ENCODE measurements around the gene HSD11B2.

The HSD11B2 gene

DNA sequence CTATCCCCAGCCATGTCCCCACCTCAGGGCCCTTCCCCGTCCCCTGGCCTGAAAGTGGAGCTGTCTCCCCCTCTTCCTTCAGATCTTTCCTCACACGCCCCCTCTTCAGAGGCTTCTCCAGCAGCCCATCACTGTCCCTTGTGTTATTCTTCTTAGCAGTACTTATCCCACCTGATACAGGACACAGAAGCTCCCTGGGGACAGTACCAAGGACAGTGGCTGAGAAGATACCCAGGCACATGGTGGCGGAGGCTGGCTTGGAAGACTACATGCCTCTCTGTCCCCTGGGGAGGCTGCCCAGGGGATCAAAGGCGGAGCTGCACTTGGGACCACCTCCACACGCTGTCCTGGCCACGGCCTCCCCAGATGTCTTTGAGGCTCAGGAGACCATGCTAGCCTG lies 23.9 kb downstream of the HSD11B2 start:
- DNase-seq = no peak

DNA sequence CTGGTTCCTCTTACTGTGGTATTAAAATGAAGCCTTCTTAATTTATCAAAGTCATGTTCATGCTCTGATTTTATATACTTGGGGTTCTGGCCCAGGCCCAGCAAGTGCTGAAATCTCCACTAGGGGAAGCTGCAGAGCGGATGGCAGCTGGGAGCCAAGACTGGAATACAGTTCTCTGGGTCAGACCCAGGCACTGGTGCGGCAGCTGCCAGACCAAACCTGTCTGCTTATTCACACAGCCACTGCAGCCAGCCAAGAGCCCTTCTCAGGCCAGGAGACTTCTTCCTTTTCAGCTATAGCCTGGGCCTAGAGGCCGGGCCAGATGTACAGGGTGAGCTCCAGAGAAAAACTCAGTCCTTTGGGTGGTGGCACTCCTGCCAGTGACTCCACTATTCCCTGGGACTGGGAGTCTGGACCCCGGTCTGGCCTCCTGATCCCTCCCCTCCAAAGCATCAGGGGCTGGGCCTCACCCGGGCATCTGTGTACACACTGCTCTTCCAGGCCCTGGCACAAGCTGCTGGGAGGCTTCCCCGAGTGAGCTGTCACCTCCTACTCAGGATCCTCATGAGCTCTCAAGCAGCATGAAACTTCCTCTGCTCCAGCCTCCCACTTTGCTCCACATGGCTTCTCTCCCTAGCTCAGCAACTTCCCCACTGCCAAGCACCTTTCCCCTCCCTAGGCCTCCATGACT lies 25.6 kb downstream of the HSD11B2 start:
- no peak for DNase-seq

DNA sequence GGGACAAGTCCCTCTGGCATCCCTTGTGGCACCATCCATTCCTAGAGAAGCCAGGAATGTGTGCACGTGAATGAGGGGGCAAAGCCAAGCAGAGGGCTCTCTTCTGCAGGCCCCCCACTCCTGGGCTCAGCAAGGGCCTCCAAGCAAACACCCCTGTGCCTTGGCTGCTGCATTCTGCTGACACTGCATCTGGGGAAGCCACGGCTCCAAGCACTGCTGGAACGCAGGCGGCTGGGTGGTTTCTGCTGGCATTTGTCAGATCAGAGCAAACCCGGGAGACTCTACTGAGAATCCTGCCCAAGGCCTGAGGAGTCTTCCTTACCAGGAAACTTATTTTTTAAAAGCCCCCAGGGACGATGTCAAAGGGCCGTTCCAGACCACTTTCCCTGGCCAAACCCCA lies 26.7 kb downstream of the HSD11B2 start:
- DNase-seq = no peak

DNA sequence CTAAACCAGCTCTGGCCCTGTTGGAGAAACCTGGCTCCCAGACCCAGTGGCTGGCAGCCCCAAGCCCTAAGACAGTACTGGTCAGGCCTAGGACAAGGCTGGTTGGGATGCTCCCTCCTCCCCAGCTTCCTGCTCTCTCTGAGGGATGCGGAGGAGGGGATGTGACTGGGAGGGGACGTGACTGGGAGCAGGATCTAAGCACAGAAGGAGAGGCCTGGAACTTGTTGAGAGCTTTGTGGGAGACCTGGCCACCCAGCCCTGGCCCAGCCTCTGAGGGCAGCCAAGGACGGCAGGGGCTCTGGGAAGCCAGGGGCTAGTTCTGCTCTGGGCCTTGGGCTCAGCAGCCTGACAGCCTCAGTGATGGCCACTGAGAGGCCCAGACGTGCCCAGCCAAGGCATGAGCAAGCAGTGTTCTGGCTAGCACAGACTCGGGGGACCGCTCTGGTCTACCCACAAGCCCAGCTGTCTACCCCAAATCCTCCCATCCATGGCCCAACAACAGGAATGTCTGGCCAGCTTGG lies 27.3 kb downstream of the HSD11B2 start:
- no peak for DNase-seq

DNA sequence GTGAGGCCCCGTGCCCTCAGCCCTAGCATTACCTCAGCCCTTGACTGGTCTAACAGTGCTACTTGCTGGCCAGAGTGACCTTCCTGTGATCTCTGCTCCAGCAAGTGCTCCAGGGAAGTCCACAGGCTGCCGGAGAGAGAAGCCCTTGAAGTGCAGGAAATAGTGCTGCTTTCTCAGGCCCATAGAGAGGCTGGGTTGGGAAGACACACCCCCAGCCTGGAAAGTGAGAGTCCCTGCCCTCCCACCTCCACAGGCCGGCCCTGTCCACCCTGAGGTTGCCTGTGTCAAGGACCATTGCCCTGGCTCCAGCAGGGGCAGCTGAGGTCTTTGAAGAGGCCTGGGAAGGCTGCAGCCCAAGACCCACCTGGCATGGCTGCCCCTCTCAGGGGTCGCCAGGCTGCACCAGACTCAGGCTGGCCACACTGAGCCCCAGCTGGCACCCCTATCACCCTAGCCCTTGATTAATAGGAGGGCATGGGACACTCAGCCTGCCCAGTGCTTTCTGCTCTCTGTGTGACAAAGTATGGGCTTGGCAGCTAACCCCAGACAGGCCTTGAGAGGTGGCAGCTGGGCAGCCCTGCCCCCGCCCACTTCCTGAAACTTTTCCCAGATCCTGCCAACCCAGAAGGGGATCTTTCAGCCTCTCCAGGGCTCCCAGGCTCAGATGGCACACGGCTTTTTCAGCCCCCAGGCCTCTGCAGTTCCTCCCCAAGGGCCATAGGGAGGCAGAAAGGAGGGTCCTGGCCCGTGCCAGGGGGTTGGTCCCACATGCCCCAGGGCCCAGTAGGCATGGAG lies 28.3 kb downstream of the HSD11B2 start:
- DNase-seq = no peak

DNA sequence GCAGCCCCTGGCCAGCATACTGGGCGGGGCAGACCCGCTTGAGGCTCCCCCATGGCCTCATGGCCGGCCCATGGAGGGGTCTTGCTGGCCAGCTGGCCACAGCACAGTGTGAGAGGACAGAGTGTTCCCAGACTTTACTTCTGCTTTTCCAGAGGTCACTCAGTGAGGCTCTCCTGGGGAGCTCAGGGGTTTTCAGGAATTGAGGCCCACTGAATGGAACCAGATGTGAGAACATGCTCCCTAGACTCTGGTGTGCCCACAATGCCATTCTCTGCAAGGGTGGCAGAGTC lies 28.9 kb downstream of the HSD11B2 start:
- DNase-seq = no peak

DNA sequence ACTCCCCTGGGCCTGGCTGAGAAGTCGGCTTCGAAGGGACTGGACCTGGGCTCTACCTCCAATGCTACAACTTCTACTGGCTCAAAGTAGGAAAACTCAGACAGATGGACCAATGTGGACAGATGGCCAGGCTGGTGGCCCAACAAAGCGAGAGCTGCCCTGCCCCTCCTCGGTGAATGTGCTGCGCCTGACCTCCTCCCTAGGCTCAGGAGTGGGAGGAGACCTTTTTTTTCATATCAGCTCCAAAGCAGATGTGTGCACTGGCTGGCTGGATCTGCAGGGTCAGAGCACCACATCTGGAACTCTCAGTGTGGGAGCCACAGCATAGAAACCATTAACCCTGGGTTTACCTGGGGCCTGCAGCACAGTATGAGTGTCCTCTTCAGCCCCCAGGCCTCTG lies 29.2 kb downstream of the HSD11B2 start:
- no peak for DNase-seq

DNA sequence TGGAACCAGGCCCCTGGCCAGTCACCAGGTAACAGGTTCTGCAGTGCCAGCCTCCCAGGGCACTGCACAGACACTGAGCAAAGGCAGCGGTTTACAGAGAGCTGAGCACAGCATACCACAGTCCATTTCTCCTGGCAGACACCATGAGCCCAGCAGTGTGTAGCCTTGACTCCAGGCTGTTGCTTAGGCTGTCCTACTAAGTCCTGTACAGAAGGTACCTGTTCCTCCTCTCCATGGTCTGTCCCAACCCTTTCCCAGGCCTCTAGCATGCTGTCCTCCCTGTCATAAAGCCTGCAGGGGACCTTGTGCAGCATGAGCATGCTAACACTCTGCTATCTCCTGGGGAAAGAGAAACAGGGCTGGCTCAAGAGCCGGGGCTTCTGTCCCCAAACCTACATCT lies 30.0 kb downstream of the HSD11B2 start:
- DNase-seq = no peak

DNA sequence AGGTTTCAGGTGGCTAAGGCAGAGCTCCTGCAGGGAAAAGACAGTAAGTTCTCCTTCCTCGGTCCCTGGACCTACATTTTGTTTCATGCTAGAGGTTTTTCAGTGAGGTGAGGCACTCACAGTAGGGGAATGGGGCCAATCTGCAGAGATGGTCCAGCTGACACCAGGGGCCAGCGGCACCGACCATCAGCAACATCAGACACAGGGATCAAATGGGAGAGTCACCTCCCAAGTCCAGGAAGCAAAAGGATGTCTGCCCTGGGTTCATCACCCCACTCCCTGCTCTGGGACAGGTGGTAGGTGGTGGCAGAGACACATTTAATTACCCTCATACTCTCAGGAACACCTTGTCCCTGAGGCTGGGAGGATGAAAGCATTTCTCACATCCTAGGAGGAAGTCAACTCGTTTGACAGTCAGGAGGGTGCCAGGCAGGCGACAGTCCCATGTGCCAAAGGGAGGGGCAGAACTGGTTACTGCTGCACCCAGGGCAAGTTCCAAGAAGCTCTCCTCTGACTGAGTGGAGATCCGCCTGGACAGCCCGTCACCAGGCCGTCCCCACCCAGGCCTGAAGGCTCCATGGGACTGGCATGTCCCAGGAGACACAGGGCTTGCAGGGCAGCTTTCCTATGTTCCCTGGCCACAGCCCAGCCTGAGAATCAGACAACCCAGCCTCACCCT lies 30.8 kb downstream of the HSD11B2 start:
- no peak for DNase-seq

DNA sequence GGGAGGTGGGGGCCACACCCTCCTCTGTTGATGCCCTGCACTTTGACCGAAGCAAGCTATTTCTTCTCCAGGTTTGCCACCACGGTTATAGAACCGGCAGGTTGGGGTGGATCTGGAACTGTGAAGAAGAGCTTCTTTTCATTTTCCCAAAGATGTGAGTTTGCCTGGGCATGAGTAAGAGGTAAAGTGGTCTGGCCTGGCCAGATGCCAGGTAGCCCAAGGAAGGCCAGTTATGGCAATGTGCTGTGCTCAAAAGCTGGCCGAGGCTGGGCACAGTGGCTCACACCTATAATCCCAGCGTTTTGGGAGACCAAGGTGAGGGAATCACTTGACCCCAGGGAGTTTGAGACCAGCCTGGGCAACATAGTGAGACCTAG lies 31.3 kb downstream of the HSD11B2 start:
- DNase-seq = no peak

DNA sequence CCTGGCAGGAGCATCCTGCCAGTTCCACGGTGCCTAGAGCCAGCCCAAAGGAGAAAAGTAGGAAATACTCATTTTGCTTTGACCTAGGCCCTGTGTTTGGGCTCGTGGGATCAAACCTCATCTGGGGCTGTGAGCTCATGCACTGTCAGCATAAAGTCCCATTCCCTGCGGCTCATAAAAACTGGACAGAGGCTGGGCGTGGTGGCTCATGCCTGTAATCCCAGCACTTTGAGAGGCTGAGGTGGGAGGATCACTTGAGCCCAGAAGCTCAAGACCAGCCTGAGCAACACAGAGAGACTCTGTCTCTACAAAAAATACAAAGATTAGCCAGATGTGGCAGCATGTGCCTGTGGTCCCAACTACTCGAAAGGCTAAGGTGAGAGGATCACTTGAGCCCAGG lies 32.1 kb downstream of the HSD11B2 start:
- DNase-seq = no peak

DNA sequence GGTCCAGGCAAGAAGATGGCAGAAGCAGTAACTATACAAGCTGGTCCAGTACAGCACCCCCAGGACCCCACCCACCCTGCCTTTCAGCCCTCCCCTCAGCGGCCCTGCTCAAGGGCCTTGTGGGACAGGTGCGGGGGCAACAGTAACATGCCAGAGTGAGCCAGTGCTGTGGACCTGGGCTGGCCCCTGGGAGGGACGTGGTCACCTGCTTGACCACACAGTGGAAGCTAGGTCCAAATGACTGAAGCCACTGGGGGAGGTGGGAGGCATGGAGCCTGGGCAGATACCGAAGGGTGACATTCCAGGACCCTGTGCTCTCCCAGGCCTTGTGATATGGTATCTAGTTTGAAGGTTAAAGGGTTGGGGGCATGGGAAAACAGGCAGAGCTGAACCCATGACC lies 32.8 kb downstream of the HSD11B2 start:
- DNase-seq = no peak

DNA sequence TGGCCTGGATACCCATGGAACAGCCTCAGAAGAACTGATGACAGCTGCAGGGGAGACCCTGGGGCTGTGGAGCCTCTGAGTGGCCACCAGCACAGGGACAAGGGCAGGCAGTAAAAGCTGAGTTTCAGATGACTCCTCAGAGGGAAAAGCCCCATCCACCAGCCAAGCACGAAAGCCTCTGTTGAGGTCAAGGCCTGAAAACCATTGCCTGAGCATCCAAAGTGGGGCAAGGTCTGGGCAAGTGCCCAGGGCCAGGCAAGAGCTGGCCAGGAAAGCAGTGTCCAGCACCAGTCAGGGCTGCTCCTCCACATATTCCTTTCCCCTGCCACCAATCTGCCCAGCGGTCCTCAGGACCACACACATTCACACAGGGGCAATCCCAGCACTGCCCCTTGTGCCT lies 33.6 kb downstream of the HSD11B2 start:
- DNase-seq = no peak

DNA sequence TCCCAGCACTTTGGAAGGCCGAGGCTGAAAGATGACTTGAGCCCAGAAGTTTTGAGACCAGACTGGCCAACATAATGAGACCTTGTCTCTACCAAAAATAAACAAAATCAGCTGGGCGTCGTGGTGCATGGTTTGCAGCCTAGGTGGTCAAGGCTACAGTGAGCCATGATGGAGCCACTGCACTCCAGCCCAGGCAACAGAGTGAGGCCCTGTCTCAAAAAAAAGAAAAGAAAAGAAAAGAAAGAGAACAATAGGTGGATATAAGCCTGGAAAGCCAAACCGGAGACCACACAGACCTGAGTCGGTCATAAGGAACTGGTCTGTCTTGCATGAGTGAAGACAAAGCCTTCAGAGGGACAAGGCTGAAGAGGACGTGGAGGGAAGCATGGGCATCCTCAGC lies 35.7 kb downstream of the HSD11B2 start:
- no peak for DNase-seq

DNA sequence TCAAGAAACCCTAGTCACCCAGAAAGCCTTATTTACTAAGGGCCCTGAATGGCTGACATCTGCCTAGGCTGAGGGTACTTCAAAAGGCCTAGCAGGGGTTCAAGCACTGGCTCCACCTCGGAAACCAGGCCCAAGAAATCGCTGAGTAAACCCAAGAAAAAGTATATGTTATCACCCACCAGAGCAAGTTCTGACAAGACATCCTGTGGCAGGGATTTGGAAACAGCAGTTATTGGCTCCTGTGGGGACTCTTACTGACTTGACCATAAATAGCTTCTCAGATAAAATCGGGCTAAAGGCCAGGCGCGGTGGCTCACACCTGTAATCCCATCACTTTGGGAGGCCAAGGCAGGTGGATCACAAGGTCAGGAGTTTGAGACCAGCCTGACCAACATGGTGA lies 37.8 kb downstream of the HSD11B2 start:
- DNase-seq = no peak

DNA sequence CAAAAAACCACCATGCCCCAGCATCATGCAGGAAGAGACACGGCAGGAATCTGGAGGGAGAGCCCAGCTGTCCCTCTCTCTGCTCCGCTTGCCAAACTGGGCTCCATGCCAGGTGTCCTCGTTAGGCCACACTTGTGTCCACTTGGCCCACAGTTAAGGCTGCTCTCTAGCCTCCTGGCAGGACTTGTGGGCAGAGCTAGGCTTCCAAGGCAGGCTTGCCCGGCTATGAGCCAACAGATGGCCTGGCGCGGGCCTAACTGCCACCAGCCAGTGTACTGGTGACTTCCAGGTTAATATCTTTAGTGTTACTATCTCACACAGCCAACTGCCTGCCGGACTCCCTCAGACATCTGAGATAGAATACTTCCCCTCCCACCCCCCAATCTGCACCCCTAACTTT lies 39.4 kb downstream of the HSD11B2 start:
- no peak for DNase-seq

DNA sequence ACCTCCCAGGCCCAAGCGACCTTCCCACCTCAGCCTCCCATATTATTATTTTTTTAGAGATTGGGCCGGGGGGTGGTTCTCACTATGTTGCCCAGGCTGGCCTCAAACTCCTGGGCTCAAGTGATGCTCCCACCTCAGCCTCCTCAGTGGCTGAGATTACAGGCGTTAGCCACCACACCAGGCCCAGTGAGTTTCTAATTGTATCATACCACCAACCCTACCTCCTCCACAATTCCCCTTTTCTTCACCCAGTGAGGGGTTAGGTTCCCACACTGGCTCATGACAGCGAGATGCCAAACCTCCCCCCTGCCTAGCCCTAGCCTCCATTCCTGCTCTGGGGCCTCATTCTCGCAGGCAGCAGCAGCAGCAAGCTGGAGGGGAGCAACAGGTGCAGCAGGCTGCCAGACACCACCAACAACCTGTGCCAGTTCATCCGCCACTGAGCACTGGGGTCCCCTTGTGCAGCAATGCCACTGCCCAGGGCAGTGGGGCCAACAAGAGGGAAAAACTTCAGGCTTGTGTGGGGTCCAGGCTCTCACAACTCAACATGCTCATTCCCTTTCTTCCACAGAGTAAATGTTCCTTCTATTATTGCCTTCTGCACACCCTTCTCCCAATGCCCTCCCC lies 41.0 kb downstream of the HSD11B2 start:
- no peak for DNase-seq

DNA sequence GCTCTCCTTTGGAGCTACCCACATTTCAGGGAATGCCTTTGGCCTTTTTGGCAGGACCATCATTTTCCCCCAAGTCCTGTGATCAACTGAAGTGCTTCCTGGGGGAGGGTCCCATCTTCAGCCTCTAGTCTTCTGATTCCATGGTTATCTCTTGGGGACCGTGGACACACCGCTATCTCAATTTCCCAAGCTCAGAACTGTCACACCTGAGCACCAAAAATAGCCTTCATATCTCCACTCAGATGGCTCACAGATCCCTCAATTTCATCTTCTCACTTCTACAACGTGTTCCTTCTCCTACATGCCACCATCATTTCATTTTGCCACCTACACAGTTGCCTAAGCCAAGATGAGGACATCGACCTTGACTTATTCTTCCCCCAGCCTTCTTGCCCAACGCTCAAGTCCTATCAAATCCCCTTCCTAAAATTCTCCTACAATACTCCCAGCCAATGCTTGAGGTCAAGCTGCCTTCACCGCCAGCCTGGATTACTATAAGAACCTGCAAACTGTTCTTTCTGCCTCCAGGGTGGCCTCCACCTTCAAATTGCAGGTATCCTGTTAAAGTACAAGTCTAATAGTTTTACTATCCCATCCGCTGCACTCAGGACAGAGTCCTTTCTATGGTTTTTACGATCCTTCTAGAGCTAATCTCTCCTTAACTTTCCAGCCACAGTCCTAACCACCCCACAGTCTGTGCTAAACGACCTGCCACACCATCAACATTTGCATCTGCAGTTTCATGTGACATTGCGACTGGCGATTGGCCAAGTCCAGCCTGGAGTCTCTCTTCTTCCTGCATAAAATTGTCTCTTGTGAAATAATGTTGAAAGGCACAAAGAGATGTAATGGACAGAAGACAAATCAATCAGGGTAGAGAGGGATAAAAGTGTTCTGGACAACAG lies 43.9 kb downstream of the HSD11B2 start:
- DNase-seq = no peak

DNA sequence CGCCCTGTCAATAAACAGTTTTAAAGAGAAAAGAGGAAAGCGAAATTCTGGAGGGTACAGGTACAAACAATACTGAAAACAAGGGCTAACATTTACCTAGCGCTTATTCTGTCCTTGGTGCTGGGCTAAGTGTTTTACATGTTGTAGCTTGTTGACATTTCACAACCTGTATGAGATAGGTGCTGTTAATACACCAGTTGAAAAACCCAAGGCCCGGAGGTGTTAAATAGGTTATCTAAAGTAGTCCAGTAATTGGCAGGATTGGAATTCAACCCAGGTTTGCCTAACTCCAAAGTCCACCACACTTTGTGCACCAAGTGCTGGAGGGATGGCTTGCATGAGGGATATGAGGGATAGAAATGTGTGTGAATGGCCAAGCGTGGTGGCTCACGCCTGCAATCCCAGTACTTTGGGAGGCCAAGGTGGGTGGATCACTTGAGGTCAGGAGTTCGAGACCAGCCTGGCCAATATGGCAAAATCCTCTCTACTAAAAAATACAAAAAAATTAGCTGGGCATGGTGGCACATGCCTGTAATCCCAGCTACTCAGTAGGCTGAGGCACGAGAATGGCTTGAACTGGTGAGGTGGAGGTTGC lies 47.1 kb downstream of the HSD11B2 start:
- DNase-seq = no peak

DNA sequence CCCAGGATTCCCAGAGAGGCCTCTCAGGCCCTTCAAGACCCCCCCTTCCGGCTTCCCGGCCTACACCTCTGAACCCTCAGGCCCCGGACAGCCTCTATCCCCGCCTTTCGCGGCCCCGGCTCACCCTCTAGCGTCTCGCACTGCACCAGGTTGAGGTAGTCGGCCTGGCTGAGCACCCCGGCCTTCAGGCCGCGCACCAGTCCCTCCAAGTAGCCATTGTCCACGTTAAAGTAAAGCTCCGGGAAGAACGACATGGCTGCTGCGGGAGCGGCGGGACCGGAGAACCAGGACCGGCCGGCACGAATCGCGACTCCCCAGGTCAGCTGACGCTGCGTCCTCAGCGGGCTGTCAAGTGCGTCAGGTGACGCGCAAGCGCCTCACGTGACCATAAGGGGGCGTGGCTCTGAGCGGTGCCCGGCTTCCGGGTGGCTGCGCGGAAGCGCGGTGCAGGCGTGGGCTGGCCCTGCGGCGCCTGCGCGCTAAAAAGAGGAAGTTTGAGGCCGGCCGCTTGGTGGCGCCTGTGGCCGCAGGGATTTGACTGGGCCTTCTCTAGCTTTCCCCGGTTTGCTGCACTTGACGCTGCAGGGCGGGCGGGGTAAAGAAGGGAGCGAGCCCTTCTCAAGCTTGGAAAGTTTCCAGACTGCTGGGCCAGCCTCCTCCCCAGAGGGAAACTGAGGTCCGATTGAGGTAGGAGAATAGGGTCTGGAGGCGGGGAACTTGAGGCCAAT lies 50.1 kb downstream of the HSD11B2 start, which contains the start of gene ATP6V0D1:
Gene ATP6V0D1 (minus strand): TSS at position 325 of the 728 bp plus-strand sequence. CDS start 71 bp downstream, at position 254.
- peak; percentile 99 for DNase-seq

DNA sequence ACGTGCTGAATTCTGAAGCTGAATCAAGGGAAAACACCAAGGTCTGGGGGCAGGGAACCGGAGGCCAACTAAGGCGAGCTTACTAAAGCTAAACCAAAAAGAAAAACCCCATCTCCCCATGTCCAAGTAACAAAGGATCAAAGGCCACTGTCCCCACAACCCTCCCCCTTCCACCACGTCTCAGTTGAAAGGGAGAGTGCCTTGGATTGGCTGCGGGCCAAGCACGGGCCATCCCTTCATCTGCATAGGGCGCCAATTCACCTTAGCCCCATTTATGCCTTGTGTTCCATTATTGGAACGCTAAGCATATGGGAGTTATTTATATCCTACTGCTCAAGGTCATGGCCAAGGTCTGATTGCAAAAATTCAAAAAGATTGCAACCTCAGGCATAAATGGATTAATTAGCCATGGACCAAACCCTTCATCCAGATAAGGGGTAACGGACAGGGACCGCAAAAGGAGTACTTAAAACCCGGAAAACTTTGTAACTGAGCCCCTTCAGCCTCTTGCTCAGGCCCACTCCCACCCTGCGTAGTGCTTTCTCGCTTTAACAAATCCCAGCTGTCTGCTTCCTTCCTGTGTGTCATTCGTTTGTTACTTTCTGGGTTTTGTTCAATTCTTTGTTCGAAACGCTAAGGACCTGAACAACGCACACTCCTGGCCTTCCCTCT lies 50.8 kb downstream of the HSD11B2 start:
- no peak for DNase-seq
